SK-N-SH treated with all-trans-retinoic acid at 6 μM for 48 hours (cell line): ENCODE data around the gene PIEZO1.
A peak's percentile ranks its signal among the peaks of the same experiment; 100 is the strongest.

ENCODE experiments used
- ATAC-seq: fragments of 200-7000 bp; cut with Tn5 transposase; 3 replicates; pipeline ENCODE4 v1.9.1; 2020; ENCODE audit warnings: mild to moderate bottlenecking, moderate library complexity
- ARNTL ChIP-seq: fragments of 450-650 bp; formaldehyde crosslinking; IDR thresholded peaks from 2 replicates; pipeline ENCODE4 v1.5.0; 2020; ENCODE audit warnings: low read depth, mild to moderate bottlenecking, moderate library complexity, borderline replicate concordance
- CREB5 ChIP-seq: fragments of 250-450 bp; sonication (Bioruptor Pico); IDR thresholded peaks from 2 replicates; pipeline ENCODE4 v1.5.1; 2020; ENCODE audit warnings: low read depth, mild to moderate bottlenecking, moderate library complexity
- CSDC2 ChIP-seq: fragments of 250-450 bp; sonication (Bioruptor Pico); IDR thresholded peaks from 2 replicates; pipeline ENCODE4 v1.5.0; 2020; ENCODE audit warnings: mild to moderate bottlenecking, moderate library complexity
- CSRNP3 ChIP-seq: fragments of 250-450 bp; sonication (Bioruptor Pico); IDR thresholded peaks from 2 replicates; pipeline ENCODE4 v1.5.1; 2021; ENCODE audit warnings: mild to moderate bottlenecking, moderate library complexity
- ESRRG ChIP-seq: fragments of 250-450 bp; sonication (Bioruptor Pico); IDR thresholded peaks from 2 replicates; pipeline ENCODE4 v1.6.1; 2021; ENCODE audit warnings: mild to moderate bottlenecking
- GLIS3 ChIP-seq: fragments of 250-450 bp; sonication (Bioruptor Pico); IDR thresholded peaks from 2 replicates; pipeline ENCODE4 v1.5.0; 2020; ENCODE audit warnings: mild to moderate bottlenecking, moderate library complexity
- ISL1 ChIP-seq: fragments of 250-450 bp; sonication (Bioruptor Pico); IDR thresholded peaks from 2 replicates; pipeline ENCODE4 v2.1.2; 2022; ENCODE audit warnings: mild to moderate bottlenecking, moderate library complexity
- OSR1 ChIP-seq: fragments of 250-450 bp; sonication (Bioruptor Pico); IDR thresholded peaks from 2 replicates; pipeline ENCODE4 v1.8.0; 2022; ENCODE audit warnings: moderate library complexity, mild to moderate bottlenecking, inconsistent platforms
- PATZ1 ChIP-seq: fragments of 250-450 bp; sonication (Bioruptor Pico); IDR thresholded peaks from 2 replicates; pipeline ENCODE4 v1.8.0; 2020; ENCODE audit warnings: mild to moderate bottlenecking, moderate library complexity, borderline replicate concordance
- POU6F1 ChIP-seq: fragments of 250-450 bp; sonication (Bioruptor Pico); IDR thresholded peaks from 2 replicates; pipeline ENCODE4 v1.8.0; 2021; ENCODE audit warnings: low read depth, mild to moderate bottlenecking, moderate library complexity, borderline replicate concordance
- PPARA ChIP-seq: fragments of 250-450 bp; sonication (Bioruptor Pico); IDR thresholded peaks from 2 replicates; pipeline ENCODE4 v1.5.0; 2020; ENCODE audit warnings: mild to moderate bottlenecking, borderline replicate concordance
- RARB ChIP-seq: fragments of 250-450 bp; sonication (Bioruptor Pico); IDR thresholded peaks from 2 replicates; pipeline ENCODE4 v1.8.0; 2021; ENCODE audit warnings: mild to moderate bottlenecking, moderate library complexity
- SNAI2 ChIP-seq: fragments of 250-450 bp; sonication (Bioruptor Pico); IDR thresholded peaks from 2 replicates; pipeline ENCODE4 v1.5.0; 2020; ENCODE audit warnings: mild to moderate bottlenecking, moderate library complexity
- TCF4 ChIP-seq: fragments of 250-450 bp; sonication (Bioruptor Pico); IDR thresholded peaks from 2 replicates; pipeline ENCODE4 v1.8.0; 2021; ENCODE audit warnings: mild to moderate bottlenecking, moderate library complexity, borderline replicate concordance
- TOX ChIP-seq: fragments of 250-450 bp; sonication (Bioruptor Pico); IDR thresholded peaks from 2 replicates; pipeline ENCODE4 v1.8.0; 2021; ENCODE audit warnings: mild to moderate bottlenecking, moderate library complexity, borderline replicate concordance
- TSHZ2 ChIP-seq: fragments of 250-450 bp; sonication (Bioruptor Pico); IDR thresholded peaks from 2 replicates; pipeline ENCODE4 v1.5.0; 2020; ENCODE audit warnings: mild to moderate bottlenecking, moderate library complexity
- ZFP3 ChIP-seq: fragments of 250-450 bp; sonication (Bioruptor Pico); IDR thresholded peaks from 2 replicates; pipeline ENCODE4 v1.5.0; 2020; ENCODE audit warnings: mild to moderate bottlenecking, moderate library complexity
- ZNF565 ChIP-seq: fragments of 450-650 bp; formaldehyde crosslinking; conservative IDR thresholded peaks from 2 replicates; pipeline ENCODE4 v1.5.0; 2020; ENCODE audit warnings: low read depth, mild to moderate bottlenecking, moderate library complexity
- ZNF70 ChIP-seq: fragments of 450-650 bp; formaldehyde crosslinking; IDR thresholded peaks from 2 replicates; pipeline ENCODE4 v1.5.0; 2020; ENCODE audit warnings: mild to moderate bottlenecking, moderate library complexity
- ZNF8 ChIP-seq: fragments of 450-650 bp; formaldehyde crosslinking; IDR thresholded peaks from 2 replicates; pipeline ENCODE4 v1.5.0; 2020; ENCODE audit warnings: mild to moderate bottlenecking, moderate library complexity

Gene PIEZO1

GRCh38 chr16:88770461-88771293 lies 14.3 kb downstream of the PIEZO1 start:
- no peak for TF ChIP-seq ARNTL
- TF ChIP-seq CSDC2 (CRISPR knock-in tag): no peak
- no peak for TF ChIP-seq ZNF8 (CRISPR knock-in tag)
- no peak for TF ChIP-seq RARB
- TF ChIP-seq PATZ1: peak; percentile 81; the same call in 1 of the 2 replicates
- peak; percentile 73 for ATAC-seq

- peak; percentile 11; the same call in 2 of the 3 replicates for ATAC-seq
- TF ChIP-seq TSHZ2 (CRISPR knock-in tag): no peak
- TF ChIP-seq SNAI2 (CRISPR knock-in tag): no peak
- TF ChIP-seq CSDC2 (CRISPR knock-in tag): no peak
- no peak for TF ChIP-seq ARNTL
- no peak for TF ChIP-seq CREB5
- TF ChIP-seq TOX (CRISPR knock-in tag): no peak
- TF ChIP-seq PPARA (CRISPR knock-in tag): no peak
- no peak for TF ChIP-seq ISL1 (CRISPR knock-in tag)
- no peak for TF ChIP-seq PATZ1
- TF ChIP-seq POU6F1 (CRISPR knock-in tag): no peak
- no peak for TF ChIP-seq CSRNP3 (CRISPR knock-in tag)
- TF ChIP-seq TCF4: no peak
- TF ChIP-seq ESRRG (CRISPR knock-in tag): no peak
- no peak for TF ChIP-seq OSR1 (CRISPR knock-in tag)
- TF ChIP-seq RARB: no peak
- no peak for TF ChIP-seq ZNF8 (CRISPR knock-in tag)
- TF ChIP-seq ZNF565: no peak
- no peak for TF ChIP-seq ZNF70 (CRISPR knock-in tag)
- TF ChIP-seq GLIS3 (CRISPR knock-in tag): no peak
- TF ChIP-seq ZFP3 (CRISPR knock-in tag): no peak
- TF ChIP-seq, all 23 proteins: peak for 0
Observed at GRCh38 chr16:88769617-88770460, 15.2 kb downstream of the PIEZO1 start.
